ENCODE data around the gene GDI1.

GRCh38 chrX:154478728-154479622 lies 42.0 kb downstream of the GDI1 start, which contains the start of gene LAGE3:
- no peak for TF ChIP-seq CEBPB (IDR thresholded peaks at IDR 0.05; ENCODE audit: borderline replicate concordance in 1 of 2, low read depth in 2 of 2, low read length in 2 of 2)
- no peak for TF ChIP-seq ZBTB4 (CRISPR knock-in tag; IDR thresholded peaks at IDR 0.05)
- TF ChIP-seq CTCF (IDR thresholded peaks at IDR 0.05 in 2 of 3, conservative IDR thresholded peaks at IDR 0.05 in 1 of 3; ENCODE audit: control insufficient read depth in 2 of 3, extremely low read depth in 1 of 3, insufficient read depth in 1 of 3, low read depth in 3 of 3, low read length in 3 of 3), result no peak
- no peak for TF ChIP-seq SPI1 (IDR thresholded peaks at IDR 0.05; ENCODE audit: borderline replicate concordance, insufficient read depth, low read depth, low read length)
- TF ChIP-seq RAD51 (IDR thresholded peaks at IDR 0.05), result 0 out of 2 replicates have a peak, but pooled peaks have one; percentile 28
- TF ChIP-seq PRDM15 (CRISPR knock-in tag; IDR thresholded peaks at IDR 0.05), result no peak
